ENCODE results near the gene IRX5.

IRX5 gene

GRCh38 chr16:54936201-54936978 is 5.7 kb downstream of the IRX5 start:
- TF ChIP-seq L3MBTL2 (conservative IDR thresholded peaks at IDR 0.05) (no peak), FOXM1 (IDR thresholded peaks at IDR 0.05; ENCODE audit: borderline replicate concordance) (no peak), HDGF (IDR thresholded peaks at IDR 0.05; ENCODE audit: borderline replicate concordance) (no peak), CTBP1 (IDR thresholded peaks at IDR 0.05; ENCODE audit: borderline replicate concordance) (no peak), NFRKB (IDR thresholded peaks at IDR 0.05) (no peak), ZNF384 (IDR thresholded peaks at IDR 0.05) (no peak), SUZ12 (IDR thresholded peaks at IDR 0.05) (no peak), LEF1 (IDR thresholded peaks at IDR 0.05; ENCODE audit: borderline replicate concordance) (no peak), SP1 (IDR thresholded peaks at IDR 0.05) (no peak), FOXA1 (IDR thresholded peaks at IDR 0.05) (no peak), PKNOX1 (IDR thresholded peaks at IDR 0.05) (no peak), ARNT (IDR thresholded peaks at IDR 0.05) (no peak)
- no peak for DNase-seq (ENCODE audit: extremely low spot score)
- ChIA-PET CTCF (interaction anchor here (0.6 kb wide), 1 partner anchor 1164 kb away, joined by 5 read pairs; no protein-coding TSS in a partner anchor), POLR2A (no interaction called here)

DNA sequence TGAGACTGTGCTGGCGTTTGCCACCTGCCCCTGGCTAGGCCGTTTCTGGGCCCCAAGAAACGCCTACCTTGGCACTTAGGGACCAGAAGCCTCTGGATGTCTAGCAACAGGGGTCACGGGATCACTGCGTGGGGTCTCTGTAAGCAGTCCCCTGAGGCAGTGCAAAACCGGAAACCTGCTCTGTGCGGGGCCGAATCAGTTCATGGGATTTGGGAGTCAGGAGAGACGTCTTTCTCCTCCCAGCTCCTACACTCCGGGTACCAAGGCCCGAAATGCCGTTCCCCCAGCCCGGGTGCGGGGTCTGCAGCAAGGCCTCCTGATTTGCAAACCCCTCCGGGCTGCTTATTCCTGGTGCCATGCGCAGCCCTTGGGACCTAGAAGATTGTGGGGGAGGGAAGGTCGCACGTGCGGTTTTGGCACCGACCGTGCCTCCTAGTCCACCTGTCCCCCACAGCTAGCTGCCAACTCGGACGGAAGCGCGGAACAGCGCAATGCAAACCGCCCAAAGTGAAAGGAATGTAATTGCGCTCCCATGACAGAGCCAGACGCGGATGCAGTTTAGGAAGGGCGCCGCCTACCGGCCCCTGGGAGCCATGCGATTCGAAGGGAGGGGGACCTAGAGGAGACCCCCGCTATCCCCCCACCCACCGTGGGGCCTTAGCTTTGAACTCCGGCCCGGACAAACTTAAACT is 6.5 kb downstream of the IRX5 start:
- ChIA-PET POLR2A (no interaction called here), CTCF (no interaction called here)
- no peak for DNase-seq (ENCODE audit: extremely low spot score)
- TF ChIP-seq FOXK2 (IDR thresholded peaks at IDR 0.05) (no peak), FOXA1 (IDR thresholded peaks at IDR 0.05) (no peak), ARNT (IDR thresholded peaks at IDR 0.05) (no peak)

GRCh38 chr16:54937671-54938211 is 7.1 kb downstream of the IRX5 start:
- no peak for DNase-seq (ENCODE audit: extremely low spot score)
- ChIA-PET POLR2A (no interaction called here), CTCF (no interaction called here)
- no peak for TF ChIP-seq ELF4 (IDR thresholded peaks at IDR 0.05)
- no peak for TF ChIP-seq LEF1 (IDR thresholded peaks at IDR 0.05; ENCODE audit: borderline replicate concordance)
- TF ChIP-seq L3MBTL2 (conservative IDR thresholded peaks at IDR 0.05): no peak
- TF ChIP-seq CTBP1 (IDR thresholded peaks at IDR 0.05; ENCODE audit: borderline replicate concordance): no peak
- TF ChIP-seq SUZ12 (IDR thresholded peaks at IDR 0.05): no peak
- TF ChIP-seq SP1 (IDR thresholded peaks at IDR 0.05): no peak
- TF ChIP-seq HDGF (IDR thresholded peaks at IDR 0.05; ENCODE audit: borderline replicate concordance): no peak
- TF ChIP-seq NFRKB (IDR thresholded peaks at IDR 0.05): no peak
- TF ChIP-seq TARDBP (IDR thresholded peaks at IDR 0.05): no peak

- ChIA-PET POLR2A (no interaction called here), CTCF (no interaction called here)
- no peak for TF ChIP-seq CTBP1 (IDR thresholded peaks at IDR 0.05; ENCODE audit: borderline replicate concordance)
- no peak for TF ChIP-seq BHLHE40 (IDR thresholded peaks at IDR 0.05; ENCODE audit: borderline replicate concordance)
- TF ChIP-seq LEF1 (IDR thresholded peaks at IDR 0.05; ENCODE audit: borderline replicate concordance): no peak
- TF ChIP-seq TARDBP (IDR thresholded peaks at IDR 0.05): no peak
- TF ChIP-seq NFRKB (IDR thresholded peaks at IDR 0.05): no peak
- TF ChIP-seq FOXK2 (IDR thresholded peaks at IDR 0.05): no peak
- TF ChIP-seq SUZ12 (IDR thresholded peaks at IDR 0.05): no peak
- no peak for TF ChIP-seq HDGF (IDR thresholded peaks at IDR 0.05; ENCODE audit: borderline replicate concordance)
- TF ChIP-seq FOXM1 (IDR thresholded peaks at IDR 0.05; ENCODE audit: borderline replicate concordance): no peak
- no peak for TF ChIP-seq ELF4 (IDR thresholded peaks at IDR 0.05)
- no peak for TF ChIP-seq PKNOX1 (IDR thresholded peaks at IDR 0.05)
- no peak for TF ChIP-seq FOXA1 (IDR thresholded peaks at IDR 0.05)
- TF ChIP-seq L3MBTL2 (conservative IDR thresholded peaks at IDR 0.05): no peak
- TF ChIP-seq SP1 (IDR thresholded peaks at IDR 0.05): no peak
- no peak for TF ChIP-seq ZNF384 (IDR thresholded peaks at IDR 0.05)
- no peak for TF ChIP-seq ARNT (IDR thresholded peaks at IDR 0.05)
- DNase-seq (ENCODE audit: extremely low spot score): no peak
Measured at GRCh38 chr16:54938212-54939028, 7.8 kb downstream of the IRX5 start.

DNA sequence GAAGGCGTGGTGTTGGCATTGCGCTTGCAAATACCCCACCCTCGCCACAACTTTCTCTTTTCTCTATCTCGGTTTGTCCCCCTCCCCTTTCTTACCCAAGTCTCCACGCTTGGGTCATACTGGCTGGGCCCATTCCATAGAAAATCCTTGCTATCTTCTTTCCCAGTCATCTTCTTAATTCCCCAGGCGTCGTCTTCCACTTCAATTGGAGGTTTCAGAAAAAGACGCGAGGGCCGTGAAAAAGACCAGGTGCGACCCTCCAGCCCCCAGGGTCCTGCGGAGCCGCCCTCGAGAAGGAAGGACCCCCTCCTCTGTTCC is 8.3 kb downstream of the IRX5 start:
- DNase-seq (ENCODE audit: extremely low spot score): no peak
- CTCF ChIA-PET: no interaction called here
- POLR2A ChIA-PET: no interaction called here
- TF ChIP-seq FOXA1 (IDR thresholded peaks at IDR 0.05) (no peak), SUZ12 (IDR thresholded peaks at IDR 0.05) (no peak), CTBP1 (IDR thresholded peaks at IDR 0.05; ENCODE audit: borderline replicate concordance) (no peak), ELF4 (IDR thresholded peaks at IDR 0.05) (no peak), FOXM1 (IDR thresholded peaks at IDR 0.05; ENCODE audit: borderline replicate concordance) (no peak), BHLHE40 (IDR thresholded peaks at IDR 0.05; ENCODE audit: borderline replicate concordance) (no peak), SP1 (IDR thresholded peaks at IDR 0.05) (no peak), HDGF (IDR thresholded peaks at IDR 0.05; ENCODE audit: borderline replicate concordance) (no peak), TARDBP (IDR thresholded peaks at IDR 0.05) (no peak), LEF1 (IDR thresholded peaks at IDR 0.05; ENCODE audit: borderline replicate concordance) (no peak), PKNOX1 (IDR thresholded peaks at IDR 0.05) (no peak), ZNF384 (IDR thresholded peaks at IDR 0.05) (no peak), NFRKB (IDR thresholded peaks at IDR 0.05) (no peak), L3MBTL2 (conservative IDR thresholded peaks at IDR 0.05) (no peak), ARNT (IDR thresholded peaks at IDR 0.05) (no peak), FOXK2 (IDR thresholded peaks at IDR 0.05) (no peak)
